Endothelial cell (in vitro differentiated cells): ENCODE measurements around the gene ACSL6. TPM values are rescaled to one million over a fixed set of nuclear protein-coding genes. Genes with fewer than 3 reads are reported as not detected.

Experiments
- DNase-seq: peaks from one replicate; pipeline ENCODE4 v3.0.0; 2021; ENCODE audit warnings: low spot score
- H3K27ac Mint-ChIP-seq: one replicate; pipeline ENCODE4 v1.8.0; 2021; ENCODE audit warnings: mixed read lengths, inconsistent platforms; ENCODE audit not compliant: unreplicated experiment
- H3K27me3 Mint-ChIP-seq: one replicate; pipeline ENCODE4 v1.8.0; 2021; ENCODE audit warnings: mild to moderate bottlenecking, moderate library complexity, mixed read lengths, inconsistent platforms; ENCODE audit not compliant: unreplicated experiment
- H3K36me3 Mint-ChIP-seq: one replicate; pipeline ENCODE4 v1.8.0; 2021; ENCODE audit warnings: mild to moderate bottlenecking, low read depth, mixed read lengths, inconsistent platforms; ENCODE audit not compliant: unreplicated experiment
- H3K4me1 Mint-ChIP-seq: one replicate; pipeline ENCODE4 v1.8.0; 2021; ENCODE audit warnings: mild to moderate bottlenecking, mixed read lengths, inconsistent platforms; ENCODE audit not compliant: unreplicated experiment
- H3K4me3 Mint-ChIP-seq: one replicate; pipeline ENCODE4 v1.8.0; 2021; ENCODE audit warnings: mild to moderate bottlenecking, mixed read lengths, inconsistent platforms; ENCODE audit not compliant: unreplicated experiment
- H3K9me3 Mint-ChIP-seq: one replicate; pipeline ENCODE4 v1.8.0; 2021; ENCODE audit warnings: mixed read lengths, inconsistent platforms; ENCODE audit not compliant: unreplicated experiment
- CTCF ChIP-seq: fragments of 200-600 bp; sonication (generic); IDR thresholded peaks from one replicate; pipeline ENCODE4 v1.5.0; 2021; ENCODE audit warnings: antibody characterized with exemption; ENCODE audit not compliant: unreplicated experiment
- total RNA-seq: library from RNA; stranded (reverse); fragmentation: NEBNext Ultra II Directional; extraction: Animal tissue kit (Norgen Biotek cat#: 25700); gene quantifications from one replicate; pipeline ENCODE4 v1.2.1, GENCODE V29; 2021; ENCODE audit not compliant: unreplicated experiment

ACSL6 gene
- total RNA-seq, 1 donor from 2014 or later: 0.80 TPM

DNA sequence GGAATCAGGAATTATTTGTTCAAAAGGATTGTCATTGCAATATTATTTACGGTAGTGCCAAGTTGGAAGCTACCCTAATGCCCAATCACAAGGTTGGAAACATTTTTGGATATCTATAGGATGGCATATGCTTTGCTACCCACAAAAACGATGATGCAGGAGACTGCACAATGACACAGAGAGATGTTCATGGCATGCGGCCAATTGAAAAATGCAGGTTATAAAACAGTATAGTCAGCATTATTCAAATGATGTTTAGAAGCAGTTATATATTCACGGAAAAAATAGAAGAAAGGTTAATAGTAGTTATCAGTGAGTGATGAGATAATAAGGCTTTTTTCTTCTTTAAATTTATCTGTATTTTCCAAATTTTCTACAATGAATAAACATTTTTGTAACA, 5.9 kb upstream of the ACSL6 start:
- no peak overlapping the region for H3K4me3 Mint-ChIP-seq
- H3K36me3 Mint-ChIP-seq: no peaks in the 10 kb centered on the region
- no peak for TF ChIP-seq CTCF
- peaks cover 2% of the 10 kb centered on the region for H3K4me1 Mint-ChIP-seq
- no peaks in the 10 kb centered on the region for H3K9me3 Mint-ChIP-seq
- H3K27me3 Mint-ChIP-seq: no peaks in the 10 kb centered on the region
- DNase-seq: no peak
- no peak overlapping the region for H3K27ac Mint-ChIP-seq

GRCh38 chr5:132016721-132017250, 5.3 kb upstream of the ACSL6 start:
- no peak for TF ChIP-seq CTCF
- H3K4me3 Mint-ChIP-seq: no peak overlapping the region
- H3K36me3 Mint-ChIP-seq: no peaks in the 10 kb centered on the region
- H3K27ac Mint-ChIP-seq: no peak overlapping the region
- peaks cover 4% of the 10 kb centered on the region for H3K4me1 Mint-ChIP-seq
- no peaks in the 10 kb centered on the region for H3K9me3 Mint-ChIP-seq
- H3K27me3 Mint-ChIP-seq: no peaks in the 10 kb centered on the region
- no peak for DNase-seq

GRCh38 chr5:132013711-132014110, 2.3 kb upstream of the ACSL6 start:
- H3K9me3 Mint-ChIP-seq: no peaks in the 10 kb centered on the region
- H3K36me3 Mint-ChIP-seq: no peaks in the 10 kb centered on the region
- H3K27ac Mint-ChIP-seq: no peak overlapping the region
- TF ChIP-seq CTCF: no peak
- H3K27me3 Mint-ChIP-seq: peaks cover 17% of the 10 kb centered on the region
- H3K4me1 Mint-ChIP-seq: peaks cover 12% of the 10 kb centered on the region
- DNase-seq: peak; percentile 1
- H3K4me3 Mint-ChIP-seq: no peak overlapping the region

GRCh38 chr5:132013006-132013689, 1.7 kb upstream of the ACSL6 start:
- peaks cover 17% of the 10 kb centered on the region for H3K27me3 Mint-ChIP-seq
- peak; percentile 2 for DNase-seq
- no peaks in the 10 kb centered on the region for H3K36me3 Mint-ChIP-seq
- no peak for TF ChIP-seq CTCF
- no peak overlapping the region for H3K4me3 Mint-ChIP-seq
- no peaks in the 10 kb centered on the region for H3K9me3 Mint-ChIP-seq
- no peak overlapping the region for H3K27ac Mint-ChIP-seq
- peaks cover 12% of the 10 kb centered on the region for H3K4me1 Mint-ChIP-seq

DNA sequence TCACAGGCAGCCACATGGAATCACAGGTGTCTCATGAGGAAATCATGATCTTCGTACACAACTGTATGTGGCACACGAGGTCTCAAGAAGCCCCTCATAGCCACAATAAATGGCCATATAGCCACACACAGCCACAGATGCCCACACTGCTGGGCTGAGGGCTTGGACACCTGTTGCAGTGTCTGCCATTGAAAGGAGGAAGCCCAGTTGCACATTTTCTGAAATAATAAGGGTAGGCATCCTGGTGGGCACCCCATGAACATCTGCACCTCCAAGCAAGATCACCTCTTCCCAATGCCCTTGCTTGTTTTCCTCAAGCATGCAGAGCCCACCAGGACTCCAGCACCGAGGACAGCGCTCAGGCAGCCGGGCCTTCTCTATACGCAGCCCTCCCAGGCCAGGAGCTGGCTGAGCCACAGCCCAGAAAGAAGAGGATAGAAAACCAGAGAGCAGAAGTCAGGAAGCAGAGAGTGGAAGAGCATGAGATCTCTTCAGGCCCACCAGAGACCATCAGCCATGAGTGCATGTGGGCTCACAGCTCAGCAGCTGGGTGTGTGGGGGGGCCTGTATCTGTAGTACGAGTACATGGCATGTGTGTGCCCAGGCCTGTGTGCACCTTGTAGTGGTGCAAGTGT, 1.0 kb upstream of the ACSL6 start:
- Mint-ChIP-seq H3K27me3 (peaks cover 17% of the 10 kb centered on the region), H3K27ac (no peak overlapping the region), H3K9me3 (no peaks in the 10 kb centered on the region), H3K4me3 (peak overlapping the region; percentile 25), H3K36me3 (no peaks in the 10 kb centered on the region), H3K4me1 (peaks cover 12% of the 10 kb centered on the region)
- DNase-seq: peak; percentile 92
- no peak for TF ChIP-seq CTCF
